Stimulated activated CD4-positive, alpha-beta T cell treated with anti-CD3 and anti-CD28 coated beads, Interleukin-4, amount 100 ng/mL, for 1 hour (primary cell): ENCODE measurements around the gene TRIM40.

Source experiments
- DNase-seq: peaks from one replicate; pipeline ENCODE4 v3.0.0-alpha.2; 2020

Gene TRIM40

GRCh38 chr6:30135757-30136156 lies at the start of gene TRIM40:
TSS of gene TRIM40 (plus strand) at chr6:30136140. CDS start at chr6:30137037, 897 bp downstream.
- DNase-seq: no peak

- DNase-seq: no peak
These were observed 48.1 kb upstream of the TRIM40 start for GRCh38 chr6:30087876-30088275.

- no peak for DNase-seq
These were observed 44.2 kb upstream of the TRIM40 start for GRCh38 chr6:30091577-30092381.

GRCh38 chr6:30092852-30093543 lies 42.9 kb upstream of the TRIM40 start:
- no peak for DNase-seq

- no peak for DNase-seq
These were observed 41.8 kb upstream of the TRIM40 start for GRCh38 chr6:30093951-30094661.

GRCh38 chr6:30096829-30097228 lies 39.1 kb upstream of the TRIM40 start:
- no peak for DNase-seq

- DNase-seq: no peak
These were observed 37.8 kb upstream of the TRIM40 start for GRCh38 chr6:30097902-30098768.

GRCh38 chr6:30100154-30100553 lies 35.8 kb upstream of the TRIM40 start:
- no peak for DNase-seq

GRCh38 chr6:30100585-30101443 lies 35.1 kb upstream of the TRIM40 start:
- peak; percentile 14 for DNase-seq

- DNase-seq: peak; percentile 67
These were observed 34.2 kb upstream of the TRIM40 start for GRCh38 chr6:30101444-30102413.

GRCh38 chr6:30102414-30102969 lies 33.4 kb upstream of the TRIM40 start:
- no peak for DNase-seq

- DNase-seq: peak; percentile 77
These were observed 32.7 kb upstream of the TRIM40 start for GRCh38 chr6:30102970-30103871.

GRCh38 chr6:30103872-30104179 lies 32.1 kb upstream of the TRIM40 start:
- no peak for DNase-seq

GRCh38 chr6:30104661-30105060 lies 31.3 kb upstream of the TRIM40 start:
- DNase-seq: no peak

- no peak for DNase-seq
These were observed 24.6 kb upstream of the TRIM40 start for GRCh38 chr6:30111266-30111856.

GRCh38 chr6:30112402-30112994 lies 23.4 kb upstream of the TRIM40 start:
- DNase-seq: no peak

- no peak for DNase-seq
These were observed 22.8 kb upstream of the TRIM40 start, which contains the start of gene TRIM31 for GRCh38 chr6:30113003-30113759. TSS of gene TRIM31 (minus strand) at chr6:30113090. CDS start at chr6:30112805, 285 bp downstream.
